OCI-LY7 (cell line): Measurements from ENCODE around the gene NCK2.

Source experiments
- EZH2phosphoT487 ChIP-seq: fragments of 200-600 bp; sonication (generic); IDR thresholded peaks from 2 replicates; pipeline ENCODE4 v1.6.1; 2018; ENCODE audit warnings: low read depth, borderline replicate concordance, mild to moderate bottlenecking, mixed run types, antibody characterized with exemption, low read length, moderate library complexity, mixed read lengths
- TF ChIP-seq, protein P1 (sequence below): fragments of 200-600 bp; sonication (generic); conservative IDR thresholded peaks from 2 replicates; pipeline ENCODE4 v1.5.1; 2014; ENCODE audit warnings: mild to moderate bottlenecking, antibody characterized with exemption, low read length, moderate library complexity, mixed read lengths

- TF ChIP-seq, protein P1, sequence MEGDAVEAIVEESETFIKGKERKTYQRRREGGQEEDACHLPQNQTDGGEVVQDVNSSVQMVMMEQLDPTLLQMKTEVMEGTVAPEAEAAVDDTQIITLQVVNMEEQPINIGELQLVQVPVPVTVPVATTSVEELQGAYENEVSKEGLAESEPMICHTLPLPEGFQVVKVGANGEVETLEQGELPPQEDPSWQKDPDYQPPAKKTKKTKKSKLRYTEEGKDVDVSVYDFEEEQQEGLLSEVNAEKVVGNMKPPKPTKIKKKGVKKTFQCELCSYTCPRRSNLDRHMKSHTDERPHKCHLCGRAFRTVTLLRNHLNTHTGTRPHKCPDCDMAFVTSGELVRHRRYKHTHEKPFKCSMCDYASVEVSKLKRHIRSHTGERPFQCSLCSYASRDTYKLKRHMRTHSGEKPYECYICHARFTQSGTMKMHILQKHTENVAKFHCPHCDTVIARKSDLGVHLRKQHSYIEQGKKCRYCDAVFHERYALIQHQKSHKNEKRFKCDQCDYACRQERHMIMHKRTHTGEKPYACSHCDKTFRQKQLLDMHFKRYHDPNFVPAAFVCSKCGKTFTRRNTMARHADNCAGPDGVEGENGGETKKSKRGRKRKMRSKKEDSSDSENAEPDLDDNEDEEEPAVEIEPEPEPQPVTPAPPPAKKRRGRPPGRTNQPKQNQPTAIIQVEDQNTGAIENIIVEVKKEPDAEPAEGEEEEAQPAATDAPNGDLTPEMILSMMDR: no peak
- TF ChIP-seq EZH2phosphoT487: no peak
Measured at GRCh38 chr2:105881286-105882136, 136.8 kb downstream of the NCK2 start.
